Endodermal cell (in vitro differentiated cells): ENCODE data around the gene ELL2. TPM values are rescaled to one million over a fixed set of nuclear protein-coding genes. Genes with fewer than 3 reads are reported as not detected.

Experiments used
- DNase-seq: peaks from one replicate; pipeline ENCODE4 v3.0.0-alpha.2; 2017
- H3K27ac ChIP-seq: 2 replicates; pipeline ENCODE4 v1.5.1; 2013; ENCODE audit warnings: mild to moderate bottlenecking, low read depth, low read length, moderate library complexity
- H3K27me3 ChIP-seq: 2 replicates; pipeline ENCODE4 v1.6.1; 2013; ENCODE audit warnings: mild to moderate bottlenecking, low read length, moderate library complexity; ENCODE audit not compliant: insufficient read depth, control insufficient read depth, poor library complexity, severe bottlenecking
- H3K36me3 ChIP-seq: 2 replicates; pipeline ENCODE4 v1.7.0; 2013; ENCODE audit warnings: mild to moderate bottlenecking, low read length, moderate library complexity; ENCODE audit not compliant: control insufficient read depth, insufficient read depth
- H3K4me1 ChIP-seq: one replicate; pipeline ENCODE4 v1.7.0; 2013; ENCODE audit warnings: low read length; ENCODE audit not compliant: control insufficient read depth, insufficient read depth
- H3K4me3 ChIP-seq: 2 replicates; pipeline ENCODE4 v1.5.1; 2013; ENCODE audit warnings: mild to moderate bottlenecking, low read length, moderate library complexity
- H3K9ac ChIP-seq: 2 replicates; pipeline ENCODE4 v1.6.1; 2013; ENCODE audit warnings: mild to moderate bottlenecking, low read length, moderate library complexity; ENCODE audit not compliant: poor library complexity, severe bottlenecking; ENCODE audit errors: extremely low read depth
- H3K9me3 ChIP-seq: 2 replicates; pipeline ENCODE4 v1.6.1; 2013; ENCODE audit warnings: mild to moderate bottlenecking, low read length, moderate library complexity; ENCODE audit not compliant: control insufficient read depth
- H3K27ac Mint-ChIP-seq: 2 replicates; pipeline ENCODE4 v1.8.0; 2020; ENCODE audit warnings: mixed read lengths
- H3K27me3 Mint-ChIP-seq: 2 replicates; pipeline ENCODE4 v1.8.0; 2021; ENCODE audit warnings: mild to moderate bottlenecking, mixed read lengths; ENCODE audit not compliant: insufficient read depth
- H3K36me3 Mint-ChIP-seq: 2 replicates; pipeline ENCODE4 v1.8.0; 2020; ENCODE audit warnings: low read depth, mixed read lengths
- H3K4me1 Mint-ChIP-seq: 2 replicates; pipeline ENCODE4 v1.8.0; 2020; ENCODE audit warnings: mixed read lengths
- H3K4me3 Mint-ChIP-seq: 2 replicates; pipeline ENCODE4 v1.8.0; 2020; ENCODE audit warnings: mild to moderate bottlenecking, moderate library complexity, mixed read lengths
- H3K9me3 Mint-ChIP-seq: 2 replicates; pipeline ENCODE4 v1.8.0; 2020; ENCODE audit warnings: mild to moderate bottlenecking, mixed read lengths
- WGBS, 2 experiments: methylation state at CpG; one replicate each; pipeline versions ENCODE4 v1.1.5 to v1.1.7; 2013; ENCODE audit warnings: missing lambda C conversion rate in 2 of 2, mixed read lengths in 1 of 2; ENCODE audit not compliant: insufficient coverage in 1 of 2, insufficient read length in 1 of 2; 5-methylcytosine and 5-hydroxymethylcytosine counted together
- total RNA-seq, 2 donors: library from RNA; stranded (reverse); fragmentation: NEBNext Ultra II Directional in 1 of 2; extraction: Animal tissue kit (Norgen Biotek cat#: 25700) in 1 of 2; gene quantifications; 2 replicates in 1 of 2; 3 replicates in 1 of 2; pipeline ENCODE4 v1.2.1, GENCODE V29; 2021
- TF ChIP-seq, protein P1 (sequence below): fragments of 200-600 bp; sonication (generic); conservative IDR thresholded peaks from 2 replicates; pipeline ENCODE4 v1.5.0; 2021; ENCODE audit warnings: antibody characterized with exemption, mild to moderate bottlenecking

Gene ELL2
- total RNA-seq, 2 donors from 2014 or later, result 28.6 to 44.1 TPM

DNA sequence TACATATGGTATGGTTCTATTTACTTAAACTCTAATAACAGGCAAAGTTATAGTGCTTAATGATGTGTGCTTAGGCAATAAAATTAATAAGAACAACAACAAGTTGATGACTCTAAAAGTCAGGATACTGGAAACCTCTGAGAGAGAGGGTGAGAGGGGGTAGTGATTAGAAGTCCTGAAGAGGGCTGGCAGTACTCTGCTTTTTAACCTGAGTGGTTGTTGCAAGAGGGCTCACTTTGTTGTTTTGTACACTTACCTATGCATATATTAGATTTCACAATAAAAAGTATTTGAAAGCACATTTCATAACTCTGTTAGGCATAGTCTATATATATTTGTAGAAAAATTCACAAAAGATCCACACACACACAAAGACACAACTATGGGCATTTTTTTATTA, 21.4 kb upstream of the ELL2 start:
- DNase-seq, result no peak
- no peak overlapping the region for H3K4me3 ChIP-seq
- H3K9me3 ChIP-seq, result no peaks in the 10 kb centered on the region
- no peaks in the 10 kb centered on the region for H3K27me3 Mint-ChIP-seq
- H3K27ac Mint-ChIP-seq, result no peak overlapping the region
- no peaks in the 10 kb centered on the region for H3K27me3 ChIP-seq
- H3K9ac ChIP-seq, result no peak overlapping the region
- no peaks in the 10 kb centered on the region for H3K36me3 ChIP-seq
- no peaks in the 10 kb centered on the region for H3K36me3 Mint-ChIP-seq
- TF ChIP-seq, protein P1, sequence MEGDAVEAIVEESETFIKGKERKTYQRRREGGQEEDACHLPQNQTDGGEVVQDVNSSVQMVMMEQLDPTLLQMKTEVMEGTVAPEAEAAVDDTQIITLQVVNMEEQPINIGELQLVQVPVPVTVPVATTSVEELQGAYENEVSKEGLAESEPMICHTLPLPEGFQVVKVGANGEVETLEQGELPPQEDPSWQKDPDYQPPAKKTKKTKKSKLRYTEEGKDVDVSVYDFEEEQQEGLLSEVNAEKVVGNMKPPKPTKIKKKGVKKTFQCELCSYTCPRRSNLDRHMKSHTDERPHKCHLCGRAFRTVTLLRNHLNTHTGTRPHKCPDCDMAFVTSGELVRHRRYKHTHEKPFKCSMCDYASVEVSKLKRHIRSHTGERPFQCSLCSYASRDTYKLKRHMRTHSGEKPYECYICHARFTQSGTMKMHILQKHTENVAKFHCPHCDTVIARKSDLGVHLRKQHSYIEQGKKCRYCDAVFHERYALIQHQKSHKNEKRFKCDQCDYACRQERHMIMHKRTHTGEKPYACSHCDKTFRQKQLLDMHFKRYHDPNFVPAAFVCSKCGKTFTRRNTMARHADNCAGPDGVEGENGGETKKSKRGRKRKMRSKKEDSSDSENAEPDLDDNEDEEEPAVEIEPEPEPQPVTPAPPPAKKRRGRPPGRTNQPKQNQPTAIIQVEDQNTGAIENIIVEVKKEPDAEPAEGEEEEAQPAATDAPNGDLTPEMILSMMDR, result no peak
- H3K27ac ChIP-seq, result no peak overlapping the region
- H3K9me3 Mint-ChIP-seq, result no peaks in the 10 kb centered on the region
- H3K4me1 Mint-ChIP-seq, result peaks cover 43% of the 10 kb centered on the region
- no peak overlapping the region for H3K4me3 Mint-ChIP-seq
- H3K4me1 ChIP-seq, result peaks cover 27% of the 10 kb centered on the region

DNA sequence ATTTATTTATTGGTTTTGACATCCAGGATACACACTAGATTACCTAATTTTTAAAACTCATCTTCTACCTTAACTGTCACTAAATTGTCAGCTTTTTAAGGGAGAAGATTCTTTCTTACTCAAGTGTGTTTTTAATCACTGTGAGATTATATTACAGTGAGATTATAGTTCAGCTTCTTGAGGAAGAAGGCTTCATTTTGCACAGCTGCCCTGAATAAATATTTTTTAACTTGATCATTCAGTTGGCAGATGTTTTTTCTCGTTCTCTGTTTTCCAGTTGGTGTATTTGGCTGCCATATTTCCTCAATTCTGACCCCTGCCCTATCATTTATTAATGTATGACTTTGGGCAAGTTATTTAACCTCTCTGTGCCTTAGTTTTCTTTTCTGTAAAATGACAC, 15.0 kb upstream of the ELL2 start:
- H3K27ac Mint-ChIP-seq, result no peak overlapping the region
- H3K4me3 Mint-ChIP-seq, result no peak overlapping the region
- H3K36me3 Mint-ChIP-seq, result no peaks in the 10 kb centered on the region
- Histone ChIP-seq H3K9ac (no peak overlapping the region), H3K4me1 (no peaks in the 10 kb centered on the region), H3K27ac (no peak overlapping the region), H3K36me3 (no peaks in the 10 kb centered on the region), H3K27me3 (no peaks in the 10 kb centered on the region), H3K4me3 (no peak overlapping the region), H3K9me3 (no peaks in the 10 kb centered on the region)
- TF ChIP-seq, protein P1, result no peak
- 93 to 100% methylated on average over 1 of the region's 1 CpG for WGBS, 2 experiments
- no peaks in the 10 kb centered on the region for H3K9me3 Mint-ChIP-seq
- no peaks in the 10 kb centered on the region for H3K27me3 Mint-ChIP-seq
- DNase-seq, result no peak
- H3K4me1 Mint-ChIP-seq, result peaks cover 12% of the 10 kb centered on the region

DNA sequence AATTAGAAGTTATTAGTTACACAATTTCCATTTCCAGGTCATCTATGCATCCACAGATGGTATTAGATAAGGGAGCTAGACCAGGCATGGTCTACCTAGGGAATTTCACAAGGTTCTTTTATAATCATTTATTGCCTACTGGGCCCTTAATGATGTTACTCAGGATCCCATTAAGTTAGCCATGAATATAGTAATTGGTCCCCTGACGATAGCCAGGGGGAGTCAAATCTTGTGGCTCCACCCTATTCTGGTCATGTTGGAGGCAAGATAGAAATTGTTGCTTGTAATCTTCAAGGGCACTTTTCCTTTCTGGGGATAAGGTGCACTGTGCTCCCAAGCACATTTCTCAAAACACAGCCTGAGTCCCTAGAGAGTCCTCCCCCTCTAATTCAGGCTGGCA, 14.1 kb upstream of the ELL2 start:
- H3K4me3 ChIP-seq, result no peak overlapping the region
- no peak overlapping the region for H3K9ac ChIP-seq
- H3K9me3 ChIP-seq, result no peaks in the 10 kb centered on the region
- H3K36me3 ChIP-seq, result no peaks in the 10 kb centered on the region
- H3K27me3 ChIP-seq, result no peaks in the 10 kb centered on the region
- Mint-ChIP-seq H3K4me3 (no peak overlapping the region), H3K27ac (no peak overlapping the region), H3K36me3 (no peaks in the 10 kb centered on the region), H3K27me3 (no peaks in the 10 kb centered on the region), H3K4me1 (peaks cover 12% of the 10 kb centered on the region), H3K9me3 (no peaks in the 10 kb centered on the region)
- 82 to 100% methylated on average over 1 of the region's 1 CpG for WGBS, 2 experiments
- DNase-seq, result no peak
- H3K27ac ChIP-seq, result no peak overlapping the region
- no peaks in the 10 kb centered on the region for H3K4me1 ChIP-seq
- TF ChIP-seq, protein P1, result no peak
